Body of pancreas (tissue), 4 donors: ENCODE data around the gene GPR158.

ENCODE experiments used
- POLR2A ChIP-seq, 3 donors: fragments of 450-650 bp; IDR thresholded peaks; one replicate each; pipeline ENCODE4 v1.6.1; 2016; ENCODE audit warnings: antibody characterized with exemption in 3 of 3, mild to moderate bottlenecking in 2 of 3
- TF ChIP-seq, protein P1 (sequence below), 7 experiments: fragments of 450-650 bp in 4 of 7; fragments of 200-600 bp in 3 of 7; sonication (generic) in 3 of 7; IDR thresholded peaks; one replicate each; pipeline ENCODE4 v1.5.1; 2016 to 2019; ENCODE audit warnings: antibody characterized with exemption in 7 of 7

DNA sequence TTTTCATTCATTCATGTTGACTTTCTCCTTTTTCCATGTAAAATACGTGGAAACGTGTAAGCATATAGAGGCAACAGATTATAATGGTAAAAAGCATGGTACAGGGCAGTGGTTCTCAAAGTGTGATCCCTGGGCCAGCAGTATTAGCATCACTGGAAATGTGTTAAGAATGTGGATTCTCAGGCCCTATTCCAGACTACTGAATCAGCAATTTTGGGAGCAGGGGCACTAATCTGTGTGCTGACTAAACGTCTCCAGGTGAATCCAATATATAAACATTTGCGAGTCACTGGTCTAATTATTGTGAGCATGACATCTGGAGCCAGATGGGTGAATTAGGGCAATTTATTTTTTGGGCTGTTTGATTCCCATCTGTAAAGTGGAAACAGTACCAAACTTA lies 5.1 kb upstream of the GPR158 start:
- TF ChIP-seq POLR2A (IDR thresholded peaks at IDR 0.05) = no peak
- TF ChIP-seq, protein P1, sequence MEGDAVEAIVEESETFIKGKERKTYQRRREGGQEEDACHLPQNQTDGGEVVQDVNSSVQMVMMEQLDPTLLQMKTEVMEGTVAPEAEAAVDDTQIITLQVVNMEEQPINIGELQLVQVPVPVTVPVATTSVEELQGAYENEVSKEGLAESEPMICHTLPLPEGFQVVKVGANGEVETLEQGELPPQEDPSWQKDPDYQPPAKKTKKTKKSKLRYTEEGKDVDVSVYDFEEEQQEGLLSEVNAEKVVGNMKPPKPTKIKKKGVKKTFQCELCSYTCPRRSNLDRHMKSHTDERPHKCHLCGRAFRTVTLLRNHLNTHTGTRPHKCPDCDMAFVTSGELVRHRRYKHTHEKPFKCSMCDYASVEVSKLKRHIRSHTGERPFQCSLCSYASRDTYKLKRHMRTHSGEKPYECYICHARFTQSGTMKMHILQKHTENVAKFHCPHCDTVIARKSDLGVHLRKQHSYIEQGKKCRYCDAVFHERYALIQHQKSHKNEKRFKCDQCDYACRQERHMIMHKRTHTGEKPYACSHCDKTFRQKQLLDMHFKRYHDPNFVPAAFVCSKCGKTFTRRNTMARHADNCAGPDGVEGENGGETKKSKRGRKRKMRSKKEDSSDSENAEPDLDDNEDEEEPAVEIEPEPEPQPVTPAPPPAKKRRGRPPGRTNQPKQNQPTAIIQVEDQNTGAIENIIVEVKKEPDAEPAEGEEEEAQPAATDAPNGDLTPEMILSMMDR (IDR thresholded peaks at IDR 0.05) = no peak
